ENCODE data around the gene FBXO15.

Gene FBXO15

DNA sequence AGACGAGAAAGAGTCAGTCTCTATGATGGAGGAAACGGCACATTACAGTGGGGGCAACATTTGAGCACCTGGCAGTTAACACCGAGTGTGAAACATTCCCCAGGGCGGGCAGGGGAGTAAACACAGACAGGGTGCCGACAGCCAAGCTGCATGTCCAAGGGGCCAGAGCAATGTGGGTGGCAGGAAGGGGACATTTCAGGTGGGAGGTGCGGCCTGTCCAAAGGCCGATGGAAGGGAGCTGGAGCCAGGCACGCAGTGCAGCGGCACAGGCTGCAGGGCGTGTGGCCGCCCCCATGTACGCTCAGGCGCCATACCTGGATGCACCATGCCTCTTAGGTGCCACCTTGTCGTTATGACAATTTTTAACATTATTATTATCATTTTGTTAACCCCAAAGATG is 43.9 kb upstream of the FBXO15 start:
- H2AFZ ChIP-seq (ENCODE audit: low read length) = no peak overlapping the region
- TF ChIP-seq EZH2phosphoT487 (IDR thresholded peaks at IDR 0.05; ENCODE audit: low read length) = no peak
- no peak for TF ChIP-seq EZH2 (optimal IDR thresholded peaks at IDR 0.05; ENCODE audit: low read depth, low read length)
- TF ChIP-seq, protein P1, sequence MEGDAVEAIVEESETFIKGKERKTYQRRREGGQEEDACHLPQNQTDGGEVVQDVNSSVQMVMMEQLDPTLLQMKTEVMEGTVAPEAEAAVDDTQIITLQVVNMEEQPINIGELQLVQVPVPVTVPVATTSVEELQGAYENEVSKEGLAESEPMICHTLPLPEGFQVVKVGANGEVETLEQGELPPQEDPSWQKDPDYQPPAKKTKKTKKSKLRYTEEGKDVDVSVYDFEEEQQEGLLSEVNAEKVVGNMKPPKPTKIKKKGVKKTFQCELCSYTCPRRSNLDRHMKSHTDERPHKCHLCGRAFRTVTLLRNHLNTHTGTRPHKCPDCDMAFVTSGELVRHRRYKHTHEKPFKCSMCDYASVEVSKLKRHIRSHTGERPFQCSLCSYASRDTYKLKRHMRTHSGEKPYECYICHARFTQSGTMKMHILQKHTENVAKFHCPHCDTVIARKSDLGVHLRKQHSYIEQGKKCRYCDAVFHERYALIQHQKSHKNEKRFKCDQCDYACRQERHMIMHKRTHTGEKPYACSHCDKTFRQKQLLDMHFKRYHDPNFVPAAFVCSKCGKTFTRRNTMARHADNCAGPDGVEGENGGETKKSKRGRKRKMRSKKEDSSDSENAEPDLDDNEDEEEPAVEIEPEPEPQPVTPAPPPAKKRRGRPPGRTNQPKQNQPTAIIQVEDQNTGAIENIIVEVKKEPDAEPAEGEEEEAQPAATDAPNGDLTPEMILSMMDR (IDR thresholded peaks at IDR 0.05; ENCODE audit: low read length) = no peak
- peaks cover 4% of the 10 kb centered on the region; the same call in 1 of the 2 replicates for H3K4me1 ChIP-seq (ENCODE audit: low read length)
- H3K4me2 ChIP-seq (ENCODE audit: low read depth, low read length) = no peak overlapping the region
- H3F3A ChIP-seq (ENCODE audit: insufficient read depth, low read length) = no peaks in the 10 kb centered on the region
- no peak overlapping the region for H3K27ac ChIP-seq (ENCODE audit: low read length)
- no peak overlapping the region for H3K9ac ChIP-seq (ENCODE audit: low read length)
- DNase-seq = no peak
- no peaks in the 10 kb centered on the region for H4K20me1 ChIP-seq (ENCODE audit: insufficient read depth, low read length)
- H3K79me2 ChIP-seq (ENCODE audit: low read length) = no peaks in the 10 kb centered on the region
- no peaks in the 10 kb centered on the region for H3K9me2 ChIP-seq (replicated peaks; ENCODE audit: insufficient read depth, low read length)
- no peaks in the 10 kb centered on the region for H3K9me3 ChIP-seq (replicated peaks; ENCODE audit: insufficient read depth, low read length)
- no peaks in the 10 kb centered on the region for H3K27me3 ChIP-seq (replicated peaks; ENCODE audit: insufficient read depth, low read length)
- no peaks in the 10 kb centered on the region for H3K36me3 ChIP-seq (replicated peaks; ENCODE audit: insufficient read depth, low read length)
- no peak overlapping the region for H3K4me3 ChIP-seq (ENCODE audit: low read length)

DNA sequence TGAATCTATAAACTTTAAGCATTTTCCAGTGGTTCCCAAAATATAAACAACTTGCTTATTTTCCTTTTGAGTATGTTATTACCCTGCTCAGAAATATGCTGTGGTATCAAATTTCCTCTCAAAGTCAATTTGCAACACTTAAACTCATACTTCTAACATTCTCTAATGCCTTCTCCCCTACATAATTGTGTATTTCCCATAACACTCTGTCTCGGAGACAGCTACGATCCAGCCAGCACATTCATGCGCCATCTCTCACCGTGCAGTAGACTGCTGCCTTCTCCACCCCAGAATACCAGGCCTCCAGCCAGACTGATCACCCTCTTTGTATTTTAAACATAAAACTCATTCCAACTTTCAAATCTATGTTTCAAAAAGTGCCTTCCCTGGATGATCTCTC is 42.5 kb upstream of the FBXO15 start:
- no peaks in the 10 kb centered on the region for H3K79me2 ChIP-seq (ENCODE audit: low read length)
- no peaks in the 10 kb centered on the region for H4K20me1 ChIP-seq (ENCODE audit: insufficient read depth, low read length)
- H3K9me3 ChIP-seq (replicated peaks; ENCODE audit: insufficient read depth, low read length) = no peaks in the 10 kb centered on the region
- H3K36me3 ChIP-seq (replicated peaks; ENCODE audit: insufficient read depth, low read length) = no peaks in the 10 kb centered on the region
- no peaks in the 10 kb centered on the region for H3K9me2 ChIP-seq (replicated peaks; ENCODE audit: insufficient read depth, low read length)
- no peak overlapping the region for H3K9ac ChIP-seq (ENCODE audit: low read length)
- TF ChIP-seq, protein P1 (IDR thresholded peaks at IDR 0.05; ENCODE audit: low read length) = no peak
- TF ChIP-seq EZH2 (optimal IDR thresholded peaks at IDR 0.05; ENCODE audit: low read depth, low read length) (no peak), EZH2phosphoT487 (IDR thresholded peaks at IDR 0.05; ENCODE audit: low read length) (no peak)
- no peak overlapping the region for H3K4me2 ChIP-seq (ENCODE audit: low read depth, low read length)
- no peak for DNase-seq
- H3K4me3 ChIP-seq (ENCODE audit: low read length) = no peak overlapping the region
- no peaks in the 10 kb centered on the region for H3K4me1 ChIP-seq (ENCODE audit: low read length)
- no peak overlapping the region for H2AFZ ChIP-seq (ENCODE audit: low read length)
- no peaks in the 10 kb centered on the region for H3K27me3 ChIP-seq (replicated peaks; ENCODE audit: insufficient read depth, low read length)
- no peaks in the 10 kb centered on the region for H3F3A ChIP-seq (ENCODE audit: insufficient read depth, low read length)
- no peak overlapping the region for H3K27ac ChIP-seq (ENCODE audit: low read length)

DNA sequence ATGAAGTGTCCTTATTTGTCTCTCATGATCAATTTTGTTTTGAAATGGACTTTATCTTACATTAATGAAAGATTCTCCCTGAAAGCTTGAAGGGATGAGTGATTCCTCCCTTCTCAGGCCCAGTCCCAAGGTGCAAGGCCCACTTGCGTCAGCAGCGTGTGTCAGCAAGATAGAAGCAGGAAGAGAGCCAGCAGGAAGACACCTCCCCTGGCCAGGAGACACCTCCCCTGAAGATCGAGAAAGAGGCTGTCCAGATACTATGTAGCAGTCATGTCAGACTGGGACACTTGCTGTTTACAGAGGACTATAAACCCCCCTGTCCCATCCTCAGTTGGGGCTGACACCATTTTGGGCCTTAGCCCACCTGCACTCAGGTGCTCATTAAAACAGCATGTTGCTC is 39.0 kb upstream of the FBXO15 start:
- Histone ChIP-seq H3K27me3 (replicated peaks; ENCODE audit: insufficient read depth, low read length) (no peaks in the 10 kb centered on the region), H3K4me1 (ENCODE audit: low read length) (no peaks in the 10 kb centered on the region), H3F3A (ENCODE audit: insufficient read depth, low read length) (no peaks in the 10 kb centered on the region), H4K20me1 (ENCODE audit: insufficient read depth, low read length) (no peaks in the 10 kb centered on the region), H3K36me3 (replicated peaks; ENCODE audit: insufficient read depth, low read length) (no peaks in the 10 kb centered on the region), H3K27ac (ENCODE audit: low read length) (no peak overlapping the region), H3K79me2 (ENCODE audit: low read length) (no peaks in the 10 kb centered on the region), H3K9ac (ENCODE audit: low read length) (no peak overlapping the region), H2AFZ (ENCODE audit: low read length) (no peak overlapping the region), H3K9me3 (replicated peaks; ENCODE audit: insufficient read depth, low read length) (no peaks in the 10 kb centered on the region), H3K9me2 (replicated peaks; ENCODE audit: insufficient read depth, low read length) (no peaks in the 10 kb centered on the region), H3K4me3 (ENCODE audit: low read length) (no peak overlapping the region), H3K4me2 (ENCODE audit: low read depth, low read length) (no peak overlapping the region)
- TF ChIP-seq EZH2phosphoT487 (IDR thresholded peaks at IDR 0.05; ENCODE audit: low read length) (no peak), EZH2 (optimal IDR thresholded peaks at IDR 0.05; ENCODE audit: low read depth, low read length) (no peak)
- TF ChIP-seq, protein P1 (IDR thresholded peaks at IDR 0.05; ENCODE audit: low read length) = no peak
- no peak for DNase-seq

Data from MM.1S (cell line).